GM12801 (cell line): Measurements from ENCODE around the gene SARNP.

Source experiments
- TF ChIP-seq, protein P1 (sequence below): IDR thresholded peaks from one replicate; pipeline ENCODE4 v1.5.1; 2011; ENCODE audit warnings: control low read depth; ENCODE audit not compliant: insufficient read length; ENCODE audit errors: extremely low read depth

SARNP gene

DNA sequence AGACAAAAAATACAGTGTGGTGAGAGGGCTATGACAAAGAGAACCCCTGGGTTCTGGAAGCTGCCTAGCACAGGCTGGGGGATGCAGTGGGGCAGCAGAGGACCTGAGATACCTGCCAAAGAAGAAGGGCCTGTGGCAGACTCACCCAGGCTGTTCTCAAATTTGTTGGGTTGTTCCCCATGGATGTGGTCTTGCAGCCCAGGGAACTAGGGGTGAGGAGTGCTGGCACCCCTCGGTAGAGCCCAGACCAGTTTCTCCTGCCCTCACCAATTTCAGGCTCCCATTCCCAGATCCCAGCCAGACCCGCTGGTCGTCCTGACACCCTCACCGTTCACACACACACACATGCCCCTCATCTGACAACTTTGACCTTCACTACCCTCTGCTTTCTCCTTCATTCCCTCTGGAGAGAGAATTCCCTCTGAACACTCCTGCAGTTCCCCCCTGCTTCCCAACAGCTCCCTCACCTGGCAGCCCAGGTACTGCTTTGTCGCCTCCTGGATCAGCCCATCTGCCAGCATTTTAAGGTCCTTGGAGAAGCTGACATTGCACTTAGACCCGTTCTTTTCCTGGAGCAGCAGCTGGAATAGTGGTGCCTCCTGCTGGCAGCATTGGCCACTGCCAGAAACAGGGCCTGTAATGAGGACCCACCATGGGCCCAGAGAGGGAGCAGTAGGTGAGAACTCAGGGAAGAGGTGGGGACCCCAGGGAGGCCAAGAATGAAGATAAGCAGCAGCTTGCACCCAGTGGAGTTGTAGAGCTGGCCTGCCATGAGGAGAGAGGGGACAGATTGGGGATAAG is 80.5 kb downstream of the SARNP start:
- TF ChIP-seq, protein P1, sequence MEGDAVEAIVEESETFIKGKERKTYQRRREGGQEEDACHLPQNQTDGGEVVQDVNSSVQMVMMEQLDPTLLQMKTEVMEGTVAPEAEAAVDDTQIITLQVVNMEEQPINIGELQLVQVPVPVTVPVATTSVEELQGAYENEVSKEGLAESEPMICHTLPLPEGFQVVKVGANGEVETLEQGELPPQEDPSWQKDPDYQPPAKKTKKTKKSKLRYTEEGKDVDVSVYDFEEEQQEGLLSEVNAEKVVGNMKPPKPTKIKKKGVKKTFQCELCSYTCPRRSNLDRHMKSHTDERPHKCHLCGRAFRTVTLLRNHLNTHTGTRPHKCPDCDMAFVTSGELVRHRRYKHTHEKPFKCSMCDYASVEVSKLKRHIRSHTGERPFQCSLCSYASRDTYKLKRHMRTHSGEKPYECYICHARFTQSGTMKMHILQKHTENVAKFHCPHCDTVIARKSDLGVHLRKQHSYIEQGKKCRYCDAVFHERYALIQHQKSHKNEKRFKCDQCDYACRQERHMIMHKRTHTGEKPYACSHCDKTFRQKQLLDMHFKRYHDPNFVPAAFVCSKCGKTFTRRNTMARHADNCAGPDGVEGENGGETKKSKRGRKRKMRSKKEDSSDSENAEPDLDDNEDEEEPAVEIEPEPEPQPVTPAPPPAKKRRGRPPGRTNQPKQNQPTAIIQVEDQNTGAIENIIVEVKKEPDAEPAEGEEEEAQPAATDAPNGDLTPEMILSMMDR: no peak

DNA sequence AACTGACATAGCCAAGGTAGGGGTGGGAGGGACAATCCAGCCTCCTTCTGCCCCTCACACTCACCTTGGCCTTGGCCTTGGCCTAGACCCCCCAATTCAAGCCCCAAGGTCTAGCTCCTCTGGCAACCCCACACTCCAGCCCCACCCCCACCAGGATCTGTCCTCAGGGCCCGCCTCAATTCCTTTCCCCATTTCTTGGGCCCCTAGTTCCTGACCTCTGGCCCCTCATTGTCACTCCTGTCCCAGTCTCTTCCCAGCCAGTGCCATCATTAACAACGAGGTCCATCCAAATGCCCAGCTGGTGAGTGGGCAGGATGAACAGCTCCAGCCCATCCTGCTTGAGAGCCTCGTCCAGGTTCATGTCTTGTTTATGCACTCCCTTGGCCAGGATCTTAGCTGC is 81.4 kb downstream of the SARNP start:
- TF ChIP-seq, protein P1: no peak

DNA sequence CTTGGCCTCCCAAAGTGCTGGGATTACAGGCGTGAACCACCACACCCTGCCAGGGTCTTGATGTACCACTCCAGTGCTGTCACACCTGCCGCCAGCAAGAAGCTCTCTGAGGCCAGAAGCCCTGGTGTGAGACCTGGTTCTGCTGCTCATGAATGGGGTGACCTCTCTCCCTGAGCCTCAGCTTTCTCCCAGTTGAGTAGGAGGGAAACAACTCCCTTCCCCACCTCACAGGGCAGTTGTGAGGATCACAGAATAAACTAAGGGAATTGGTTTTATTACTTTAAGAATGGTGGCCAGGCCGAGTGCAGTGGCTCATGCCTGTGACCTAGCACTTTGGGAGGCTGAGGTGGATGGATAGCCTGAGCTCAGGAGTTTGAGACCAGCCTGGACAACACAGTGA is 82.9 kb downstream of the SARNP start:
- TF ChIP-seq, protein P1: no peak

DNA sequence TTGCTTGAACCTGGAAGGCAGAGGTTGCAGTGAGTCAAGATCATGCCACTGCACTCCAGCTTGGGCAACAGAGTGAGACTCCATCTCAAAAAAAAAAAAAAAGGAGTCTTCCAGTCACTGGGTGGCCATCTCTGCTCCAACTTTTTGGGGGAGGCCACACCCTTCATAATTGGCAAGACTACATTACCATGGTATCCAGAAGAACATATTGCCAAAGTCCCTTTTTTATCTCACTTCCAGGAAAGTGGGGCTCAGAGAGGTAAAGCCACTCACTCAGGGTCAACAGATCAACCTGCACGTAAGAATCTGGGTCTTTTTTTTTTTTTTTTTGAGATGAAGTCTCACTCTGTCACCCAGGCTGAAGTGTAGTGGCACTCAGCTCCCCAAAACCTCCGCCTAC is 83.7 kb downstream of the SARNP start:
- TF ChIP-seq, protein P1: no peak

DNA sequence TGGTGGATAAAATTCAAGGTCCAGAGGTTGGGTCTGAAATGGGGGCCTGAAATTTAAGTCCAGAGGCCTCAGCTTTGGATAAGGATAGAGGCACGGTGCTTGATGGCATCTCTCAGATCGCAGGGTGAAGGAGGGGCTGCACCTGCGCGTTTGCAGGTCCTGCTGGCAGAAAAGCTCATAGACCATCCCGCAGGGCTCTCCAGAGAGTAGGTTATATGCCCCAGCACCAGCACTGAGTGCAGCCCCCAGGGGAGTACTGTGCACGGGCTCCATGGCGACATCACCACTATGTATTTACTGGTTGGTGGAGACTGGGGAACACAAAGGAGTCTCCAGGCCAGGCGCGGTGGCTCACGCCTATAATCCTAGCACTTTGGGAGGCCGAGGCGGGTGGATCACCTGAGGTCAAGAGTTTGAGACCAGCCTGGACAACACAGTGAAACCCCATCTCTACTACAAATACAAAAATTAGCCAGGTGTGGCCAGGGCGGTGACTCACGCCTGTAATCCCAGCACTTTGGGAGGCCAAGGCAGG is 84.4 kb downstream of the SARNP start:
- TF ChIP-seq, protein P1: no peak

DNA sequence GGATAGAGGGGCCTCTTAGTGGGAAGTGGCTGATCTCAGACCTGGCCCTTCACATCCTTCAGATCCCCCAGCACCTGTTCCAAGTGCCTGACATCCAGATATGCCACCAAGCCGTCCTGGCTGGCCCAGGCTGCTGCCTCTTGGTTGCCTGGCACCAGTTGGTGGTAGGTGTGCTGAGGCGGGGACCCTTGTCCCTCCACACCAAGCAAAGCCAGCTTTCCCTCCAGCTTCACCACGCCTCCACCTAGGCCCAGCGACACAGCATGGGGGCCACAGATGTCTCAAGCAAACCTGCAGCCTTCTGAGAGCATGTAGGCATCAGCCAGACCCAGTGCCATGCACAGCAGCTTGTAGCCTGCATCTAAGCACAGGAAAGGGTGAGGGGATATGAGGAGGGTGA is 85.2 kb downstream of the SARNP start:
- TF ChIP-seq, protein P1: no peak

DNA sequence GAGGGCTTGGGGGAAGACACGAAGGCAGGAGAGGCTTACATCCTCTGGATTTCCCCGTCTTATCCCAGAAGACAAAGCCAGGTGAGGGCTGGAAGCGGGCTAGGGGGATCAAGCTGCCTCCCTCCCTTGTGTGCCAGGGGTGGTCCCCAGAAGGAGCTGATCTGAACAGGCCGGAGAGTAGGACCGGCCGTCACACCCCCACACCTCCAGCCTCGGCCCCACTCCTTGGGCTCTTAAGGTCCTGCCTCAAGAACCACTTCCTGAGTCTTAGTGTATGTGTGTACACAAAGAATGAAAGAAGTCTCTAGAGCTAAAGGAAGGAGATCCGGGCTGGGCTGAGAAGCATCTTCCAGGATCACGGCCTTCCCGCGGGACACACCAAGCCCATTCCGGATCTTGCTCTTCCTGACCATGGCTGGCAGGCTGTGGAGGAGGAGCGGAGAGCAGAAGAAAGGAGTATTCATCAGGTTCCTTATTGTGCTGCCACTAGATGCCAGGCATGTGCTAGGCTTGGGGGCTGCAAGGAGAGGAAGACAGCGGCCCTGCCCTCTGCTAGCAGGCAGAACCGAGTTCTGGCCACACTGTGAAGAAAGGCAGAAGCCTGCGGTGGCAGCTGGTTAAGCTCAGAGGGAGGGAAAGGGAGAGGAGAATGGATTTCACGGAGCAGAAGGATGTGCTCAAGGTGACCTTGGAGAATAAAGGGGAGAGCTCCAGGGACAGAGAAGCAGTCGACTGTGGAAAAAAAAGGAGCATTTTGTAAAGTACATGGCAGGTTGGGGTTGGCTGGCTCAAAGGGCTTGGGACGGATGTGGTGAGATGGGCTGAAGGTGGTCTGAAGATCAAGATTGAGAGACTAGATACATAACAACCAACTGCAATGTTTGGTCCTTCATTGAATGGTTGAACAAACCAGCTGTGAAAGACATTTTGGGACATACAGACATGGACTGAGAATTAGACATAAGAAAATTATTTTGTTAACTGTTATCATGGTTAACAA is 87.4 kb downstream of the SARNP start:
- TF ChIP-seq, protein P1: no peak
